ENCODE data around the gene NEMP1. TPM values are rescaled to one million over a fixed set of nuclear protein-coding genes. Genes with fewer than 3 reads are reported as not detected.

NEMP1 gene
- total and polyA plus RNA-seq, 2 of the 13 experiments (the other 11 are each of a cell fraction or from before 2014, with no cell fraction given), result 11.4 to 12.9 TPM

DNA sequence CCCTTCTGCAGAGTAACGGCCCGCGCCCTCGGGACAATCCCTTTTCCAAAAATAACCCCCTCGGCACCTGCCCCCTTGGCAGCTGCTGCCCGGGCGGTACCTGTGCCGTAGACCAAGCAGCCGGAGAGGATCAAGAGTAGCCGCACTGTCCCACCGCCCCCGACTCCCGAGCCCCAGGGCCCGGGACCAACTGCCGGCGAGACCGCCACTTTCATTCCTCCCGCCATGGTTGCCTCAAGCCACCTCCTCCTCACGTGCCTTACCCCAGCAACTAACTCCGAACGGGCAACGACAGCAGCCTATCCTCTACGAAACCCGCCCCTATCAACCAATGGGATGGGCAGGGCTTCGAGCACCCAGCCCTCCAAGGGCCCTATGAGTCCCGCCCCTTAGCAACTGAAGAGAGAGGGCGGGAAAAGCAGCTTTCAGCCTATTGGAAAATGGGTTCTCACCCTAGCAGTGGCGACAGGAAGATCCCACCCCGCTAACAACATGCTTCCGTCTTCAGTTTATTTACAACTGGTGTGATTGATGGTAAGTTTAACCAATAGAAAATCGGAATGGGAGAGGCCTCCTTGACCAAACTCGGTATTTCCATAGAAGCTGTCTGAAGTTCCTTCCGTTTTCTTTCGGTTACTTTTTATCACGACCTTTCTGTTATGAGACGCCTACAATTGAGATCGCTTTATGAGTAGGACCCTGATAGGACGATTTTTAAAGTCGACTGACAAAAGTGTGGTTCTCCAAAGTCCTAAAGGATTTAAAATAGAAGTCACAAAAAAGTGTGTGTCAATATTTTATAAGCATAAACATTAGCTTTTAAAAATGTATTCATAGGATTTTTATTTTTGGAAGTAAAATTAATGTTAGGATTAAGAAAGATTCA lies at the start of gene NEMP1 (continued):
- TF ChIP-seq, protein P1, sequence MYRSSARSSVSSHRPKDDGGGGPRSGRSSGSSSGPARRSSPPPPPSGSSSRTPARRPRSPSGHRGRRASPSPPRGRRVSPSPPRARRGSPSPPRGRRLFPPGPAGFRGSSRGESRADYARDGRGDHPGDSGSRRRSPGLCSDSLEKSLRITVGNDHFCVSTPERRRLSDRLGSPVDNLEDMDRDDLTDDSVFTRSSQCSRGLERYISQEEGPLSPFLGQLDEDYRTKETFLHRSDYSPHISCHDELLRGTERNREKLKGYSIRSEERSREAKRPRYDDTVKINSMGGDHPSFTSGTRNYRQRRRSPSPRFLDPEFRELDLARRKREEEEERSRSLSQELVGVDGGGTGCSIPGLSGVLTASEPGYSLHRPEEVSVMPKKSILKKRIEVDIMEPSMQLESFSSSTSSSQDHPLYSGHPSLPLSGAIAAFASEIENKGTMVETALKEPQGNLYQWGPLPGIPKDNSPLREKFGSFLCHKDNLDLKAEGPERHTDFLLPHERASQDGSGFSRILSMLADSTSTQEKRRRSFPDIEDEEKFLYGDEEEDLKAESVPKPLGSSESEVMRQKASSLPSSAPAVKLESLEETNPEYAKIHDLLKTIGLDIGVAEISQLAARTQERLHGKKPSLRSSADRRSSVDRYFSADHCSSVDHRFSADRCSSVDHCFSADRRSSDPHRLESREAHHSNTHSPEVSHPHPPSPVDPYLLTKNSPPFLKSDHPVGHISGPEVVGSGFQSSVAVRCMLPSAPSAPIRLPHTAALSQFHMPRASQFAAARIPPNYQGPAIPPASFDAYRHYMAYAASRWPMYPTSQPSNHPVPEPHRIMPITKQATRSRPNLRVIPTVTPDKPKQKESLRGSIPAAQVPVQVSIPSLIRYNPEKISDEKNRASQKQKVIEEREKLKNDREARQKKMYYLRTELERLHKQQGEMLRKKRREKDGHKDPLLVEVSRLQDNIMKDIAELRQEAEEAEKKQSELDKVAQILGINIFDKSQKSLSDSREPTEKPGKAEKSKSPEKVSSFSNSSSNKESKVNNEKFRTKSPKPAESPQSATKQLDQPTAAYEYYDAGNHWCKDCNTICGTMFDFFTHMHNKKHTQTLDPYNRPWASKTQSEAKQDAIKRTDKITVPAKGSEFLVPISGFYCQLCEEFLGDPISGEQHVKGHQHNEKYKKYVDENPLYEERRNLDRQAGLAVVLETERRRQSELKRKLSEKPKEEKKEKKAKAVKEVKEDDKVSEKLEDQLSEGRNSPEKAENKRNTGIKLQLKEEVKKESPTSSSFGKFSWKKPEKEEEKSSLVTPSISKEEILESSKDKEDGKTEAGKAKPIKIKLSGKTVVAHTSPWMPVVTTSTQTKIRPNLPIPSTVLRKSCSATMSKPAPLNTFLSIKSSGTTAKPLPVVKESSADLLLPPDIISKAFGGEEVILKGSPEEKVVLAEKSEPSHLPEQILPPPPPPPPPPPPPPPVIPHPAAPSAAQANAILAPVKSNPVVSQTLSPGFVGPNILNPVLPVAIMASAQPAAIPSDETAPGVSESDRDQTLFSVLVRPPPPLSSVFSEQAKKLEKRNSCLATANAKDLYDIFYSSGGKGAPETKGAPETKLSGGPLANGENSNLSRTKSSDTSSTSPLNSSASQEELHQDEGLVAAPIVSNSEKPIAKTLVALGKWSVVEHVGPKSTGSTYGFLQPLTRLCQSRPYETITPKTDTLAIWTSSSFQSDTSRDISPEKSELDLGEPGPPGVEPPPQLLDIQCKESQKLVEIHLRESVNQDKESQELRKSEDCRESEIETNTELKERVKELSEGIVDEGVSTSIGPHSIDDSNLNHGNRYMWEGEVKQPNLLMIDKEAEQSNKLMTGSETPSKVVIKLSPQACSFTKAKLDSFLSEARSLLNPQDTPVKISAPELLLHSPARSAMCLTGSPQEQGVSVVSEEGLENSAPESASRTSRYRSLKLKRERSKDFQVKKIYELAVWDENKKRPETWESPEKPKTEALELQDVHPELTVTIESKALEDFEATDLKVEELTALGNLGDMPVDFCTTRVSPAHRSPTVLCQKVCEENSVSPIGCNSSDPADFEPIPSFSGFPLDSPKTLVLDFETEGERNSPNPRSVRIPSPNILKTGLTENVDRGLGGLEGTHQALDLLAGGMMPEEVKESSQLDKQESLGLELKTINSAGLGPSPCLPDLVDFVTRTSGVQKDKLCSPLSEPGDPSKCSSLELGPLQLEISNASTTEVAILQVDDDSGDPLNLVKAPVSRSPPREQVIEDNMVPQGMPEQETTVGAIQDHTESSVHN (CRISPR knock-in tag; IDR thresholded peaks at IDR 0.05), result peak; percentile 66; the same call in 1 of the 2 replicates
- TF ChIP-seq ZBTB38 (CRISPR knock-in tag; IDR thresholded peaks at IDR 0.05) (no peak; the same call in 1 of the 2 replicates), TRIM24 (CRISPR knock-in tag; IDR thresholded peaks at IDR 0.05) (no peak), PAF1 (CRISPR knock-in tag; IDR thresholded peaks at IDR 0.05) (no peak), CHCHD3 (CRISPR knock-in tag; IDR thresholded peaks at IDR 0.05) (no peak), RNF2 (conservative IDR thresholded peaks at IDR 0.05; ENCODE audit: low read depth) (peak; percentile 67; the same call in 1 of the 2 replicates), MTA3 (CRISPR knock-in tag; IDR thresholded peaks at IDR 0.05) (no peak), IKZF4 (CRISPR knock-in tag; IDR thresholded peaks at IDR 0.05; ENCODE audit: borderline replicate concordance, low read depth, not compliant biosample characterization) (no peak), KDM5A (IDR thresholded peaks at IDR 0.05; ENCODE audit: borderline replicate concordance, low read length) (peak; percentile 40; the same call in 1 of the 2 replicates), NFATC3 (CRISPR knock-in tag; IDR thresholded peaks at IDR 0.05) (no peak), TEAD2 (CRISPR knock-in tag; IDR thresholded peaks at IDR 0.05) (no peak), ZNF557 (CRISPR knock-in tag; IDR thresholded peaks at IDR 0.05) (no peak), SAFB2 (CRISPR knock-in tag; IDR thresholded peaks at IDR 0.05; ENCODE audit: borderline replicate concordance, low read depth) (no peak)
- TF ChIP-seq, protein P2, sequence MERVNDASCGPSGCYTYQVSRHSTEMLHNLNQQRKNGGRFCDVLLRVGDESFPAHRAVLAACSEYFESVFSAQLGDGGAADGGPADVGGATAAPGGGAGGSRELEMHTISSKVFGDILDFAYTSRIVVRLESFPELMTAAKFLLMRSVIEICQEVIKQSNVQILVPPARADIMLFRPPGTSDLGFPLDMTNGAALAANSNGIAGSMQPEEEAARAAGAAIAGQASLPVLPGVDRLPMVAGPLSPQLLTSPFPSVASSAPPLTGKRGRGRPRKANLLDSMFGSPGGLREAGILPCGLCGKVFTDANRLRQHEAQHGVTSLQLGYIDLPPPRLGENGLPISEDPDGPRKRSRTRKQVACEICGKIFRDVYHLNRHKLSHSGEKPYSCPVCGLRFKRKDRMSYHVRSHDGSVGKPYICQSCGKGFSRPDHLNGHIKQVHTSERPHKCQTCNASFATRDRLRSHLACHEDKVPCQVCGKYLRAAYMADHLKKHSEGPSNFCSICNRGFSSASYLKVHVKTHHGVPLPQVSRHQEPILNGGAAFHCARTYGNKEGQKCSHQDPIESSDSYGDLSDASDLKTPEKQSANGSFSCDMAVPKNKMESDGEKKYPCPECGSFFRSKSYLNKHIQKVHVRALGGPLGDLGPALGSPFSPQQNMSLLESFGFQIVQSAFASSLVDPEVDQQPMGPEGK (CRISPR knock-in tag; IDR thresholded peaks at IDR 0.05), result no peak
- TF ChIP-seq, protein P3, sequence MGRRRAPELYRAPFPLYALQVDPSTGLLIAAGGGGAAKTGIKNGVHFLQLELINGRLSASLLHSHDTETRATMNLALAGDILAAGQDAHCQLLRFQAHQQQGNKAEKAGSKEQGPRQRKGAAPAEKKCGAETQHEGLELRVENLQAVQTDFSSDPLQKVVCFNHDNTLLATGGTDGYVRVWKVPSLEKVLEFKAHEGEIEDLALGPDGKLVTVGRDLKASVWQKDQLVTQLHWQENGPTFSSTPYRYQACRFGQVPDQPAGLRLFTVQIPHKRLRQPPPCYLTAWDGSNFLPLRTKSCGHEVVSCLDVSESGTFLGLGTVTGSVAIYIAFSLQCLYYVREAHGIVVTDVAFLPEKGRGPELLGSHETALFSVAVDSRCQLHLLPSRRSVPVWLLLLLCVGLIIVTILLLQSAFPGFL (CRISPR knock-in tag; IDR thresholded peaks at IDR 0.05), result no peak
- TF ChIP-seq, protein P4, sequence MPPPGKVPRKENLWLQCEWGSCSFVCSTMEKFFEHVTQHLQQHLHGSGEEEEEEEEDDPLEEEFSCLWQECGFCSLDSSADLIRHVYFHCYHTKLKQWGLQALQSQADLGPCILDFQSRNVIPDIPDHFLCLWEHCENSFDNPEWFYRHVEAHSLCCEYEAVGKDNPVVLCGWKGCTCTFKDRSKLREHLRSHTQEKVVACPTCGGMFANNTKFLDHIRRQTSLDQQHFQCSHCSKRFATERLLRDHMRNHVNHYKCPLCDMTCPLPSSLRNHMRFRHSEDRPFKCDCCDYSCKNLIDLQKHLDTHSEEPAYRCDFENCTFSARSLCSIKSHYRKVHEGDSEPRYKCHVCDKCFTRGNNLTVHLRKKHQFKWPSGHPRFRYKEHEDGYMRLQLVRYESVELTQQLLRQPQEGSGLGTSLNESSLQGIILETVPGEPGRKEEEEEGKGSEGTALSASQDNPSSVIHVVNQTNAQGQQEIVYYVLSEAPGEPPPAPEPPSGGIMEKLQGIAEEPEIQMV (CRISPR knock-in tag; IDR thresholded peaks at IDR 0.05; ENCODE audit: low read depth), result peak; percentile 28; the same call in 1 of the 2 replicates

All from HepG2 (cell line).